ENCODE data around the gene LTO1. TPM values are rescaled to one million over a fixed set of nuclear protein-coding genes. Genes with fewer than 3 reads are reported as not detected.

LTO1 gene
- total RNA-seq, 1 experiment from 2014 or later: 25.3 TPM

DNA sequence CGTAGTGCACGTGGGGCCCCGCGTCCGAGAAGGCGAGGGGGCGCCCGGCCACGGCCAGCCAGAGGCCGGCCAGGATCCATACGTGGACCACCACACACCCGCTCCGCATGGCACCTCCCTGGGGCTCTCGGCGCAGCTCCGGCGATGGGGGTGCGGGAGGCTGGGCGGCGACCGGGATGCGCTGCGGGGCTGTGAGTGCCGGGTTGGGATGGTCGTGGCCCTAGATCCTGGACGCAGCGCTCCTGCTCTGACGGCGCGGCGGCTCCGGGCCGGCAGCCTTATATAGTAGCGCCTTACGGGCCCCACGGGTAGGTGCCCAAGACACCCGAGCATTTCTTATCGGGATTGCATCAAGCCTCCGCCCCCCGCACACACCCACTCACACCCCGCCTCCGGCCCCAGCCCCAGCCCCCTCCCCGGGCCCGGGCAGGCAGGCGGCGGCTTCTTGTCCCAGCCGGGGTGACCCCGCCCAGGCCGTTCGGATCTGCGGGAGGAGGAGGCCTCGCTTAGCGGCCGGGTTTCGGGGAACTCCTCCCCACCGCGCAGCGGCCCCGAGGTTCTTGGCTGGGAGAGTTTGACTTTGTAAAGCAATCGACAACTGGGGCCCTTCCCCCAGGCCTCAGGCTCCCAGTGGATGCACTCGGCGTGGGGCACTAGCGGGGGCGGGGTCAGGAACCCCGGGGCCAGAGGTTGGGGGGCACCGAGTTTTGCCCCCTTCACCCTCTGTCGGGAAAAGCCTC is 28.8 kb upstream of the LTO1 start, which contains the start of gene FGF19:
FGF19 (minus strand) TSS at position 255 of the 740 bp plus-strand sequence; CDS start at position 109, 146 bp downstream.
- Histone ChIP-seq H3K9ac (ENCODE audit: extremely low read depth, insufficient read length, low read length) (peak within 1 kb of the TSS; percentile 2), H3K23ac (ENCODE audit: insufficient read length, low read depth, low read length) (no peak within 1 kb of the TSS), H2BK120ac (ENCODE audit: low read depth, low read length, poor library complexity, severe bottlenecking) (no peak within 1 kb of the TSS), H3K79me2 (ENCODE audit: insufficient read depth, low read length) (no peaks in the 10 kb centered on the region), H3K27ac (ENCODE audit: insufficient read length, low read depth, low read length) (no peak within 1 kb of the TSS), H3K23me2 (ENCODE audit: insufficient read length, low read depth, low read length, poor library complexity, severe bottlenecking) (peaks cover 22% of the 10 kb centered on the region), H2BK15ac (ENCODE audit: low read depth, low read length) (no peak within 1 kb of the TSS), H2BK5ac (ENCODE audit: insufficient read length, low read length) (no peak within 1 kb of the TSS), H3T11ph (ENCODE audit: low read length) (no peak within 1 kb of the TSS), H3K4me1 (ENCODE audit: insufficient read depth, low read length) (peaks cover 6% of the 10 kb centered on the region; the same call in 1 of the 2 replicates), H4K91ac (ENCODE audit: insufficient read length, low read depth, low read length) (no peak within 1 kb of the TSS), H4K8ac (replicated peaks; ENCODE audit: insufficient read length, low read depth, low read length) (no peak within 1 kb of the TSS), H4K20me1 (ENCODE audit: control insufficient read depth, insufficient read depth, insufficient read length) (peaks cover 2% of the 10 kb centered on the region), H3K4ac (ENCODE audit: low read depth, low read length) (no peak within 1 kb of the TSS), H3K9me3 (ENCODE audit: control insufficient read depth, low read depth, low read length) (no peaks in the 10 kb centered on the region), H3K14ac (ENCODE audit: insufficient read depth, low read length) (peak within 1 kb of the TSS; percentile 45), H2BK12ac (ENCODE audit: insufficient read length, low read depth, low read length) (no peak within 1 kb of the TSS), H4K5ac (ENCODE audit: insufficient read length, low read depth, low read length) (no peak within 1 kb of the TSS), H3K4me2 (ENCODE audit: insufficient read depth, insufficient read length, low read length) (peak within 1 kb of the TSS; percentile 64), H3K56ac (ENCODE audit: insufficient read length, low read depth, low read length) (no peak within 1 kb of the TSS), H2BK20ac (ENCODE audit: low read depth, low read length, poor library complexity, severe bottlenecking) (no peak within 1 kb of the TSS), H3K79me1 (ENCODE audit: insufficient read depth, low read depth, low read length, poor library complexity, severe bottlenecking) (no peaks in the 10 kb centered on the region), H3K27me3 (ENCODE audit: insufficient read depth, low read length) (peaks cover 2% of the 10 kb centered on the region; the same call in 1 of the 2 replicates), H2AFZ (ENCODE audit: low read length) (no peak within 1 kb of the TSS), H3K18ac (ENCODE audit: insufficient read length, low read depth, low read length) (peak within 1 kb of the TSS; percentile 45), H2AK5ac (ENCODE audit: insufficient read length, low read length) (no peak within 1 kb of the TSS)
- no CpG with 5 or more reads among the region's 67 CpGs for WGBS (ENCODE audit: extremely low coverage, insufficient read length, low lambda C conversion rate)
- peaks cover 33 to 45% of the 10 kb centered on the region in 2 experiments for H3K4me1 Mint-ChIP-seq
- H3K36me3 Mint-ChIP-seq (ENCODE audit: insufficient read depth in 1 of 3, low read depth in 3 of 3): no peaks in the 10 kb centered on the region; a peak in 1 of 7 replicates
- peak within 1 kb of the TSS; percentile 80 to 95 for H3K4me3 Mint-ChIP-seq
- H3K9me3 Mint-ChIP-seq: no peaks in the 10 kb centered on the region
- H3K27me3 Mint-ChIP-seq (ENCODE audit: low read depth): peaks cover 40% of the 10 kb centered on the region
- TF ChIP-seq, protein P1, sequence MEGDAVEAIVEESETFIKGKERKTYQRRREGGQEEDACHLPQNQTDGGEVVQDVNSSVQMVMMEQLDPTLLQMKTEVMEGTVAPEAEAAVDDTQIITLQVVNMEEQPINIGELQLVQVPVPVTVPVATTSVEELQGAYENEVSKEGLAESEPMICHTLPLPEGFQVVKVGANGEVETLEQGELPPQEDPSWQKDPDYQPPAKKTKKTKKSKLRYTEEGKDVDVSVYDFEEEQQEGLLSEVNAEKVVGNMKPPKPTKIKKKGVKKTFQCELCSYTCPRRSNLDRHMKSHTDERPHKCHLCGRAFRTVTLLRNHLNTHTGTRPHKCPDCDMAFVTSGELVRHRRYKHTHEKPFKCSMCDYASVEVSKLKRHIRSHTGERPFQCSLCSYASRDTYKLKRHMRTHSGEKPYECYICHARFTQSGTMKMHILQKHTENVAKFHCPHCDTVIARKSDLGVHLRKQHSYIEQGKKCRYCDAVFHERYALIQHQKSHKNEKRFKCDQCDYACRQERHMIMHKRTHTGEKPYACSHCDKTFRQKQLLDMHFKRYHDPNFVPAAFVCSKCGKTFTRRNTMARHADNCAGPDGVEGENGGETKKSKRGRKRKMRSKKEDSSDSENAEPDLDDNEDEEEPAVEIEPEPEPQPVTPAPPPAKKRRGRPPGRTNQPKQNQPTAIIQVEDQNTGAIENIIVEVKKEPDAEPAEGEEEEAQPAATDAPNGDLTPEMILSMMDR (conservative IDR thresholded peaks at IDR 0.05): no peak
- peak within 1 kb of the TSS in 1 of 3 experiments; percentile 93; a peak in 1 of 7 replicates for H3K27ac Mint-ChIP-seq
- DNase-seq: peak; percentile 85
